ENCODE results near the gene KIF6.

Gene KIF6

GRCh38 chr6:39440039-39440426, 285.2 kb downstream of the KIF6 start:
- TF ChIP-seq ZBTB10 (tag by site-specific recombination; IDR thresholded peaks at IDR 0.05) (no peak), ZNF324 (tag by site-specific recombination; IDR thresholded peaks at IDR 0.05) (no peak), FEZF1 (tag by site-specific recombination; IDR thresholded peaks at IDR 0.05) (no peak), ZNF292 (tag by site-specific recombination; IDR thresholded peaks at IDR 0.05; ENCODE audit: borderline replicate concordance, low read depth) (no peak), ZNF488 (tag by site-specific recombination; IDR thresholded peaks at IDR 0.05) (no peak), AEBP2 (tag by site-specific recombination; IDR thresholded peaks at IDR 0.05; ENCODE audit: borderline replicate concordance) (no peak), ZNF660 (tag by site-specific recombination; IDR thresholded peaks at IDR 0.05) (no peak), ZNF513 (tag by site-specific recombination; IDR thresholded peaks at IDR 0.05) (no peak), ZFP41 (tag by site-specific recombination; IDR thresholded peaks at IDR 0.05; ENCODE audit: borderline replicate concordance) (no peak), ZNF558 (tag by site-specific recombination; IDR thresholded peaks at IDR 0.05) (no peak), ZNF561 (tag by site-specific recombination; IDR thresholded peaks at IDR 0.05; ENCODE audit: borderline replicate concordance) (no peak), ZNF138 (tag by site-specific recombination; IDR thresholded peaks at IDR 0.05; ENCODE audit: borderline replicate concordance) (no peak), ZNF223 (tag by site-specific recombination; IDR thresholded peaks at IDR 0.05) (no peak), ZNF18 (tag by site-specific recombination; IDR thresholded peaks at IDR 0.05) (no peak)
- Histone ChIP-seq H3K36me3 (ENCODE audit: control insufficient read depth in 2 of 2, insufficient read depth in 1 of 2, low read length in 2 of 2) (no peaks in the 10 kb centered on the region), H3K4me3 (ENCODE audit: low read depth, low read length) (no peak overlapping the region), H3K27ac (ENCODE audit: extremely low read depth, low read depth, low read length) (no peak overlapping the region), H3K4me1 (ENCODE audit: control insufficient read depth, insufficient read depth, low read length) (no peaks in the 10 kb centered on the region), H3K9me3 (ENCODE audit: control insufficient read depth, insufficient read depth, low read depth, low read length) (no peaks in the 10 kb centered on the region)
- ChIA-PET CTCF (no interaction called here), POLR2A (no interaction called here)

GRCh38 chr6:39439342-39440038, 285.7 kb downstream of the KIF6 start:
- ChIA-PET CTCF (no interaction called here), POLR2A (no interaction called here)
- Histone ChIP-seq H3K4me3 (ENCODE audit: low read depth, low read length) (no peak overlapping the region), H3K9me3 (ENCODE audit: control insufficient read depth, insufficient read depth, low read depth, low read length) (no peaks in the 10 kb centered on the region), H3K27ac (ENCODE audit: extremely low read depth, low read depth, low read length) (no peak overlapping the region), H3K36me3 (ENCODE audit: control insufficient read depth in 2 of 2, insufficient read depth in 1 of 2, low read length in 2 of 2) (no peaks in the 10 kb centered on the region), H3K4me1 (ENCODE audit: control insufficient read depth, insufficient read depth, low read length) (no peaks in the 10 kb centered on the region)
- TF ChIP-seq GFI1B (tag by site-specific recombination; IDR thresholded peaks at IDR 0.05) = no peak
- TF ChIP-seq ZBTB21 (tag by site-specific recombination; IDR thresholded peaks at IDR 0.05) = no peak
- TF ChIP-seq ZSCAN5A (tag by site-specific recombination; IDR thresholded peaks at IDR 0.05) = no peak
- TF ChIP-seq ZNF626 (tag by site-specific recombination; IDR thresholded peaks at IDR 0.05) = no peak
- TF ChIP-seq ZNF24 (tag by site-specific recombination; IDR thresholded peaks at IDR 0.05) = no peak
- no peak for TF ChIP-seq ZNF585B (tag by site-specific recombination; IDR thresholded peaks at IDR 0.05)
- TF ChIP-seq ZSCAN23 (tag by site-specific recombination; IDR thresholded peaks at IDR 0.05) = no peak
- TF ChIP-seq ZNF777 (tag by site-specific recombination; IDR thresholded peaks at IDR 0.05; ENCODE audit: borderline replicate concordance) = no peak
